A549 (cell line): ENCODE measurements around the gene ZKSCAN1.

Experiments used
- CTCF ChIP-seq: fragments of >200 bp; sonication (Bioruptor Twin); formaldehyde crosslinking; IDR thresholded peaks from 3 replicates; pipeline ENCODE4 v1.5.1; 2016
- HES2 ChIP-seq: fragments of >200 bp; sonication (Bioruptor Twin); formaldehyde crosslinking; IDR thresholded peaks from 2 replicates; pipeline ENCODE4 v1.6.1; 2016
- POLR2A ChIP-seq: IDR thresholded peaks from 2 replicates; pipeline ENCODE4 v1.6.1; 2012; ENCODE audit warnings: mild to moderate bottlenecking, low read length

DNA sequence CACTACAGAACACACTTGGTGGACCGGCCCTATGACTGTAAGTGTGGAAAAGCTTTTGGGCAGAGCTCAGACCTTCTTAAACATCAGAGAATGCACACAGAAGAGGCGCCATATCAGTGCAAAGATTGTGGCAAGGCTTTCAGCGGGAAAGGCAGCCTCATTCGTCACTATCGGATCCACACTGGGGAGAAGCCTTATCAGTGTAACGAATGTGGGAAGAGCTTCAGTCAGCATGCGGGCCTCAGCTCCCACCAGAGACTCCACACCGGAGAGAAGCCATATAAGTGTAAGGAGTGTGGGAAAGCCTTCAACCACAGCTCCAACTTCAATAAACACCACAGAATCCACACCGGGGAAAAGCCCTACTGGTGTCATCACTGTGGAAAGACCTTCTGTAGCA, 48.8 kb downstream of the ZKSCAN1 start:
- TF ChIP-seq POLR2A, result no peak
- no peak for TF ChIP-seq CTCF
- no peak for TF ChIP-seq HES2
